ENCODE results near the gene XDH.

DNA sequence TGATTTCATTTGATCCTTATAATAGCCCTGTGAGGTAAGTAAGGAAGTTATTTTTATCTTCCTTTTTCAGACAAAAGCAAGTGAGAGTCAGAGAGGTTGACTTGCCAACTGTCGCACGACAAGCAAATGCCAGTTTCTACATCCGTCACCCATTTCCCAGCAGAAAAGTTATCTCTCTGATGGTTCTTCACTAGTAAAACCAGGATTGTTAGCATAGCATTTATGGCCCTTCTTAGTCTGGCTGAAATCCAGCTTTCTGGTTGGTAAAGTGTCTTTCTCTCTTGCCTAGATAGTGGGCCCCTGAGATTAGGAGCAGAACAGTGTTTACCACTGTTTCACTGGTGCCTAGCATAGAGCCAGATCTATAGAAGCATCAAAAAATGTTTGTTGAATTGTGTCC is 7.1 kb upstream of the XDH start:
- no peak for TF ChIP-seq CTCF (conservative IDR thresholded peaks at IDR 0.05 in 1 of 2, IDR thresholded peaks at IDR 0.05 in 1 of 2; ENCODE audit: extremely low read depth in 1 of 2, insufficient read depth in 1 of 2, low read depth in 1 of 2, low read length in 2 of 2)
- no peak for TF ChIP-seq EZH2 (IDR thresholded peaks at IDR 0.05; ENCODE audit: borderline replicate concordance, low read length)
